Activated B cell treated with CpG ODN at 0.5 μM for 24 hours (primary cell): ENCODE measurements around the gene GNG12. TPM values are rescaled to one million over a fixed set of nuclear protein-coding genes. Genes with fewer than 3 reads are reported as not detected.

Experiments
- ATAC-seq: fragments of 200-7000 bp; cut with Tn5 transposase; one replicate; pipeline ENCODE4 v1.10.0; 2021; ENCODE audit warnings: low read depth, mild to moderate bottlenecking, moderate library complexity
- CTCF ChIA-PET: fragments of 350-600 bp; sonication (Branson Sonifier 250); formaldehyde crosslinking; loops from one replicate; lab custom pipeline; 2021; ENCODE audit warnings: antibody characterized with exemption; lab: Charles Lee
- POLR2A ChIA-PET: fragments of 350-600 bp; sonication (Branson Sonifier 250); formaldehyde crosslinking; loops from one replicate; lab custom pipeline; 2021; ENCODE audit warnings: antibody characterized with exemption; lab: Charles Lee
- DNase-seq: peaks from one replicate; pipeline ENCODE4 v3.0.0; 2022
- H3K27ac Mint-ChIP-seq: one replicate; pipeline ENCODE4 v1.8.0; 2020; ENCODE audit warnings: mixed read lengths
- H3K27me3 Mint-ChIP-seq: one replicate; pipeline ENCODE4 v1.8.0; 2021; ENCODE audit warnings: mixed read lengths
- H3K36me3 Mint-ChIP-seq: one replicate; pipeline ENCODE4 v1.8.0; 2021; ENCODE audit warnings: low read depth, mixed read lengths
- H3K4me1 Mint-ChIP-seq: one replicate; pipeline ENCODE4 v1.8.0; 2021; ENCODE audit warnings: mixed read lengths
- H3K4me3 Mint-ChIP-seq: one replicate; pipeline ENCODE4 v1.8.0; 2020; ENCODE audit warnings: mild to moderate bottlenecking, mixed read lengths
- H3K9me3 Mint-ChIP-seq: one replicate; pipeline ENCODE4 v1.8.0; 2020; ENCODE audit warnings: mixed read lengths
- CTCF ChIP-seq: fragments of 200-600 bp; IDR thresholded peaks from one replicate; pipeline ENCODE4 v1.8.0; 2022; ENCODE audit warnings: antibody characterized with exemption, mild to moderate bottlenecking
- intact Hi-C: fragments of 100-400 bp; cut with micrococcal nuclease; formaldehyde crosslinking; loops from one replicate; pipeline ENCODE4 v1.15.1; 2024
- total RNA-seq: library from RNA; stranded (reverse); gene quantifications from 2 replicates; pipeline ENCODE4 v1.2.3, GENCODE V29; 2022

GNG12 gene
- total RNA-seq, 1 donor from 2014 or later: not detected

DNA sequence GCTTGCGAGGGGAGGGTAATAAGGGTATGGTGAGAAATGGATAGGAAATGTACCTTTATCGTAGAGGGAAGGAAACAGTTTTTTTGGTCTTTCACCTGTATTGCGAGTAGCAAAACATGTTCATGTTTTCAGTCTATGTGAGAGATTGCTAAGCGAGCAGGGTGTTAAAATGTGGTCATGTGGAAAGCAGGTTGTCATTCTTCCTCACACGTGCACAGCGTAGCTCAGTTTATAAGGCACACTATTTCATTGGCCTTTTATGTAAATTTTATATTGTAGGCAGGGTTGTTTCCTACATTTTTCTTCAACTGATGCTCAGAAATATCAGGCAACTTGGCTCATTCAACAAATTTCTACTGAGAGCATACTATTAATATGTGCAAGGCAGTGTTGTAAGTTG lies 18.5 kb upstream of the GNG12 start:
- POLR2A ChIA-PET: no interaction called here
- H3K27me3 Mint-ChIP-seq: peaks cover 16% of the 10 kb centered on the region
- no peaks in the 10 kb centered on the region for H3K9me3 Mint-ChIP-seq
- H3K27ac Mint-ChIP-seq: no peak overlapping the region
- H3K36me3 Mint-ChIP-seq: no peaks in the 10 kb centered on the region
- ATAC-seq (no peak), DNase-seq (no peak)
- H3K4me3 Mint-ChIP-seq: no peak overlapping the region
- CTCF ChIA-PET: interaction anchor here (1.5 kb wide), 1 partner anchor 591 kb away, joined by 3 read pairs; no protein-coding TSS in a partner anchor
- intact Hi-C loops: loop anchor here (10.0 kb wide), 1 partner anchor 263 kb away; no protein-coding TSS in a partner anchor
- TF ChIP-seq CTCF: no peak
- no peaks in the 10 kb centered on the region for H3K4me1 Mint-ChIP-seq

DNA sequence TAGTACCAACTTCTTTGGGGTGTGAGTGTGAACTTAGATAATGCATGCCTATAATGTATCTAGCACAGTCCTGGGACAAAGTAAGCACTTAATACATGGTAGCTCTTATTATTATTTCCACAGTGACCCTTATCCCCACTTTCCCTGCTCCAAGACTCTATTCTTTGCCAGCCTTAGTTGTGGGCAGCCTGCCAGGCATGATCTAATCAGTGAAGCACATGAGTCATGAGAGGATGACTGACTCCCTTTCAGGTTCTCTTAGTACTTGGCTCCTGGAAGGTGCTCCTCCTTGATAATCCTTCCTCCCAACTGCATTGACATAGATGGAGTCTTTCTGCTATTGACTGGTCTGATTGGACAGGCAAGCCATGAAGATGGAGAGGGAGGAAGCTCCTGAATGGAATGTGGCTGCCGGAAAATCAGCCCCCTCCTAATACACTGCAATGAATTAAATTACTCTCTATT lies 17.4 kb upstream of the GNG12 start:
- CTCF ChIA-PET: interaction anchor here (1.5 kb wide), 1 partner anchor 592 kb away, joined by 3 read pairs; no protein-coding TSS in a partner anchor
- H3K9me3 Mint-ChIP-seq: no peaks in the 10 kb centered on the region
- ATAC-seq (no peak), DNase-seq (no peak)
- no peak overlapping the region for H3K27ac Mint-ChIP-seq
- H3K36me3 Mint-ChIP-seq: no peaks in the 10 kb centered on the region
- H3K4me3 Mint-ChIP-seq: no peak overlapping the region
- POLR2A ChIA-PET: no interaction called here
- TF ChIP-seq CTCF: no peak
- no peaks in the 10 kb centered on the region for H3K4me1 Mint-ChIP-seq
- H3K27me3 Mint-ChIP-seq: peaks cover 10% of the 10 kb centered on the region
- intact Hi-C loops: loop anchor here (10.0 kb wide), 1 partner anchor 264 kb away; no protein-coding TSS in a partner anchor

GRCh38 chr1:67850151-67850551 lies 16.9 kb upstream of the GNG12 start:
- no peaks in the 10 kb centered on the region for H3K36me3 Mint-ChIP-seq
- ATAC-seq (no peak), DNase-seq (no peak)
- H3K27ac Mint-ChIP-seq: no peak overlapping the region
- intact Hi-C loops: loop anchor here (10.0 kb wide), 1 partner anchor 265 kb away; no protein-coding TSS in a partner anchor
- no peak for TF ChIP-seq CTCF
- H3K4me3 Mint-ChIP-seq: no peak overlapping the region
- POLR2A ChIA-PET: no interaction called here
- H3K4me1 Mint-ChIP-seq: no peaks in the 10 kb centered on the region
- H3K9me3 Mint-ChIP-seq: no peaks in the 10 kb centered on the region
- peaks cover 8% of the 10 kb centered on the region for H3K27me3 Mint-ChIP-seq
- CTCF ChIA-PET: no interaction called here

- Mint-ChIP-seq H3K4me1 (no peaks in the 10 kb centered on the region), H3K4me3 (no peak overlapping the region), H3K9me3 (no peaks in the 10 kb centered on the region), H3K36me3 (no peaks in the 10 kb centered on the region), H3K27ac (no peak overlapping the region), H3K27me3 (peaks cover 13% of the 10 kb centered on the region)
- ATAC-seq (no peak), DNase-seq (no peak)
- no peak for TF ChIP-seq CTCF
- ChIA-PET CTCF (interaction anchor here (0.6 kb wide), 1 partner anchor 48 kb away, joined by 3 read pairs; no protein-coding TSS in a partner anchor), POLR2A (no interaction called here)
- intact Hi-C loops: no loop called here
These were observed 14.2 kb upstream of the GNG12 start for GRCh38 chr1:67847466-67847865.

DNA sequence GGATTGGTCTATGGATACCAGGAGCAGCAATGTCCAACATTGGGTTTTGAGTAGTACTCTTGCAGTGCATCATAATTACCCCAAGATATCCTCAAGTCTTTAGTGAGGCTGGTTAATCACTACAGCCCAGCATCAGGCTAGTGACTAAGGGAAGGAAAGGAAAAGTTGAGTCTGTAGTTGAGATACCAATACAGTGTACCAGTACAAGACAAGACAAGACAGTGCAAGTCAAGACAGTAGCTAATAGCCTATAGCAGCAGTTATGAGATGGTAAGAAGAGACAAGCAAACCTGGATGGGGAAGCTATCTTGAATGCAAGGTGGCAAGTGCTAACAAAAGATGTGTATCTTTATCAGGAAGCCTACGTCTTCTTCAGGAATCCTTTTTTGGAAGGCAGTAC lies 13.3 kb upstream of the GNG12 start:
- POLR2A ChIA-PET: no interaction called here
- intact Hi-C loops: no loop called here
- ATAC-seq (no peak), DNase-seq (no peak)
- no peaks in the 10 kb centered on the region for H3K36me3 Mint-ChIP-seq
- CTCF ChIA-PET: no interaction called here
- no peak for TF ChIP-seq CTCF
- H3K27me3 Mint-ChIP-seq: peaks cover 15% of the 10 kb centered on the region
- no peak overlapping the region for H3K4me3 Mint-ChIP-seq
- no peaks in the 10 kb centered on the region for H3K9me3 Mint-ChIP-seq
- H3K27ac Mint-ChIP-seq: no peak overlapping the region
- no peaks in the 10 kb centered on the region for H3K4me1 Mint-ChIP-seq
